Activated naive CD8-positive, alpha-beta T cell treated with anti-CD3 and anti-CD28 coated beads for 36 hours (primary cell): ENCODE measurements around the gene C2CD5. TPM values are rescaled to one million over a fixed set of nuclear protein-coding genes. Genes with fewer than 3 reads are reported as not detected.

Experiments used
- total RNA-seq, 2 experiments: library from RNA; stranded (reverse); gene quantifications; one replicate each; pipeline ENCODE4 v1.2.3, GENCODE V29; 2021

The C2CD5 gene
- total RNA-seq, 2 experiments from 2014 or later, result 29.7 to 31.1 TPM

Other genes starting within 250 kb of the C2CD5 start
- gene ST8SIA1, start 209.8 kb downstream of the C2CD5 start, total RNA-seq, result under 1 TPM; 0.28 to 0.49 TPM
- gene ETNK1, start 80.6 kb upstream of the C2CD5 start, total RNA-seq, result 10 to 100 TPM; 51.7 to 52.7 TPM